Measurements from ENCODE around the gene PER2.

The PER2 gene

GRCh38 chr2:238271061-238271554, 17.3 kb downstream of the PER2 start:
- H3K4me3 ChIP-seq (ENCODE audit: low read length): no peak overlapping the region
- TF ChIP-seq ZNF274 (IDR thresholded peaks at IDR 0.05; ENCODE audit: low read depth, low read length): no peak

- no peak overlapping the region for H3K4me3 ChIP-seq (ENCODE audit: low read length)
- no peak for TF ChIP-seq ZNF274 (IDR thresholded peaks at IDR 0.05; ENCODE audit: low read depth, low read length)
These were observed 17.8 kb downstream of the PER2 start for GRCh38 chr2:238270606-238271005.

DNA sequence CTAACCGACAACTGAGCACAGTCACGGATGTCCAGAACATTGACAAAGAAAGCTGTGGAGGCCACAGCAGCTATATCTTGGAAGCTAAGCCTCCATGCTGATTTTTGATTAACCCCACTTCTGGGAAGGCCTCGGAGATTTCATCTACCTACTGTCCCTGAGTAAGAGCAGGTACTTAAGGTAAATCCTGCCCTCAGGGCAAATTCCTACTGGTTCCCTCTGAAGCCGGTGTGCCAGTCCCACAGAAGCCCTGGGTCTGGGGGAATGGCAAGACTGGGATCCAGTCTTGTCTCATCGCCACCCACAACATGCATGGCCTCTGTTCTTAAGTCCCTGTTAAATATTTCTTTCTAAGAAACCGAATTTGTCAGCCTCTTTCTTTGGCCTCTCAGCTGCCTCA, 18.7 kb downstream of the PER2 start:
- no peak for TF ChIP-seq ZNF274 (IDR thresholded peaks at IDR 0.05; ENCODE audit: low read depth, low read length)
- H3K4me3 ChIP-seq (ENCODE audit: low read length): no peak overlapping the region

GRCh38 chr2:238267884-238268680, 20.3 kb downstream of the PER2 start:
- H3K4me3 ChIP-seq (ENCODE audit: low read length): no peak overlapping the region
- no peak for TF ChIP-seq ZNF274 (IDR thresholded peaks at IDR 0.05; ENCODE audit: low read depth, low read length)

DNA sequence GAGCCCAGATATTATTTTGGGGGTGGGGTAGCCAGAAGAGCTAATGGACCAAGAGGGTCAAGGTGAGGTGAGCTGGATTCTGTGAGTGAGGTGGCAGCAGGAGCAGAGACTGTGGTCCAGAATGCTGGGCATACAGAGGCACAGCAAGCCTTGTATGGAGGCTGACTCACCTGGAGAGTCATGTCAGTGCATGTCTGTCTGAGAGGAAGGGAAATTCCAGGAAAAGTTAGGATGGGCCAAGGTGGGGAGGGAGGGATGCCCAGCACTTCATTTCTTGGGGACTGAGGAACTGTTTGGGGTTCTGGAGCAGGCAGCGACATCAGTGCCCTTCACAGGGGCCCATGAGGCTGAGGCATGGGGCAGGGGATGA, 21.1 kb downstream of the PER2 start:
- TF ChIP-seq ZNF274 (IDR thresholded peaks at IDR 0.05; ENCODE audit: low read depth, low read length): no peak
- H3K4me3 ChIP-seq (ENCODE audit: low read length): no peak overlapping the region

DNA sequence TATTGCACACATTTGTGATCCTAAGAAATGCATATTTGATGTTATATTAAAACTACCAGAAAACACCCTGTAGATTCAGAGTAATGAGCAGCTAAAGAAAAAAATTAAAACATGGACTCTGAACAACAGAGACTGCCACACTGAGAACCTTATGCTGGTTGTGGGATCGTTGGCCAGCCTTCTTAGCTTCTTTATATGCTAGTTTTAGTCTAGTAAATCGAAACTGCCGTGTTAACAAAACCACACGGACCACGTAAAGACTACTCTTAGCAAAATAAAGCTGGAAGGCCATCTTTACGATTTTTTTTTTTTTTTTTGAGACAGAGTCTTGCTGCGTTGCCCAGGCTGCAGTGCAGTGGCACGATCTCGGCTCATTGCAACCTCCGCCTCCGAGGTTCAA, 22.8 kb downstream of the PER2 start:
- H3K4me3 ChIP-seq (ENCODE audit: low read length): no peak overlapping the region
- TF ChIP-seq ZNF274 (IDR thresholded peaks at IDR 0.05; ENCODE audit: low read depth, low read length): no peak

GRCh38 chr2:238264072-238264460, 24.3 kb downstream of the PER2 start:
- TF ChIP-seq ZNF274 (IDR thresholded peaks at IDR 0.05; ENCODE audit: low read depth, low read length): no peak
- H3K4me3 ChIP-seq (ENCODE audit: low read length): no peak overlapping the region

- no peak for TF ChIP-seq ZNF274 (IDR thresholded peaks at IDR 0.05; ENCODE audit: low read depth, low read length)
- H3K4me3 ChIP-seq (ENCODE audit: low read length): no peak overlapping the region
These were observed 25.0 kb downstream of the PER2 start for GRCh38 chr2:238263204-238264071.

- no peak for TF ChIP-seq ZNF274 (IDR thresholded peaks at IDR 0.05; ENCODE audit: low read depth, low read length)
- no peak overlapping the region for H3K4me3 ChIP-seq (ENCODE audit: low read length)
These were observed 25.8 kb downstream of the PER2 start for GRCh38 chr2:238262496-238263122.

- TF ChIP-seq ZNF274 (IDR thresholded peaks at IDR 0.05; ENCODE audit: low read depth, low read length): no peak
- H3K4me3 ChIP-seq (ENCODE audit: low read length): no peak overlapping the region
These were observed 26.6 kb downstream of the PER2 start for GRCh38 chr2:238261718-238262375.

DNA sequence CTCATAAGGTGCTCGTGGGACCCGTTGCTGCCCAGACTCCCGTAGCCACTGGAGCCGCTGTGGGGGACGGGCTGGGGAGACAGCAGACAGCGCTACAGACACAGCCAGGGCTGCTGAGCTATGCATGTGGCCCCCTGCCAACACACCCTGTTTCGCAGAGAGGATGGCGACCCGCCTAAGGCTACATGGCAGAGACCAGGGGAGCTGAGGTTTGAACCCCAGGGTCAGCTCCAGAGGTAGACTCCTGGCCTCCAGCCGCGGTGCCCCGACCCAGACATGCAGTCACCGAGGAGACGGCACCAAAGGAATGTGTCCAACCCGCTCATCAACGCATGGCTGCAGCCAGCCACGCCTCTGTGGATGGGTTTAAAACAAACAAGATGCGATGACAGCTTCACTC, 27.5 kb downstream of the PER2 start:
- TF ChIP-seq ZNF274 (IDR thresholded peaks at IDR 0.05; ENCODE audit: low read depth, low read length): no peak
- no peak overlapping the region for H3K4me3 ChIP-seq (ENCODE audit: low read length)

GRCh38 chr2:238259061-238260020, 29.1 kb downstream of the PER2 start:
- TF ChIP-seq ZNF274 (IDR thresholded peaks at IDR 0.05; ENCODE audit: low read depth, low read length): no peak

More at GRCh38 chr2:238259061-238260020, 29.1 kb downstream of the PER2 start:
- H3K4me3 ChIP-seq (ENCODE audit: low read length): no peak overlapping the region

Measured in GM08714 (cell line).